Measurements from ENCODE around the gene CYP26A1. TPM values are rescaled to one million over a fixed set of nuclear protein-coding genes. Genes with fewer than 3 reads are reported as not detected.

CYP26A1 gene, protein sequence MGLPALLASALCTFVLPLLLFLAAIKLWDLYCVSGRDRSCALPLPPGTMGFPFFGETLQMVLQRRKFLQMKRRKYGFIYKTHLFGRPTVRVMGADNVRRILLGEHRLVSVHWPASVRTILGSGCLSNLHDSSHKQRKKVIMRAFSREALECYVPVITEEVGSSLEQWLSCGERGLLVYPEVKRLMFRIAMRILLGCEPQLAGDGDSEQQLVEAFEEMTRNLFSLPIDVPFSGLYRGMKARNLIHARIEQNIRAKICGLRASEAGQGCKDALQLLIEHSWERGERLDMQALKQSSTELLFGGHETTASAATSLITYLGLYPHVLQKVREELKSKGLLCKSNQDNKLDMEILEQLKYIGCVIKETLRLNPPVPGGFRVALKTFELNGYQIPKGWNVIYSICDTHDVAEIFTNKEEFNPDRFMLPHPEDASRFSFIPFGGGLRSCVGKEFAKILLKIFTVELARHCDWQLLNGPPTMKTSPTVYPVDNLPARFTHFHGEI
- total RNA-seq, result under 0.01 TPM in 1 of 2 replicates, not detected in the other
- polyA plus RNA-seq, result not detected in 2 replicates
- not detected in 2 replicates for polyA plus RNA-seq (2012)
- polyA minus RNA-seq (ENCODE audit: low replicate concordance), result not detected in 2 replicates

DNA sequence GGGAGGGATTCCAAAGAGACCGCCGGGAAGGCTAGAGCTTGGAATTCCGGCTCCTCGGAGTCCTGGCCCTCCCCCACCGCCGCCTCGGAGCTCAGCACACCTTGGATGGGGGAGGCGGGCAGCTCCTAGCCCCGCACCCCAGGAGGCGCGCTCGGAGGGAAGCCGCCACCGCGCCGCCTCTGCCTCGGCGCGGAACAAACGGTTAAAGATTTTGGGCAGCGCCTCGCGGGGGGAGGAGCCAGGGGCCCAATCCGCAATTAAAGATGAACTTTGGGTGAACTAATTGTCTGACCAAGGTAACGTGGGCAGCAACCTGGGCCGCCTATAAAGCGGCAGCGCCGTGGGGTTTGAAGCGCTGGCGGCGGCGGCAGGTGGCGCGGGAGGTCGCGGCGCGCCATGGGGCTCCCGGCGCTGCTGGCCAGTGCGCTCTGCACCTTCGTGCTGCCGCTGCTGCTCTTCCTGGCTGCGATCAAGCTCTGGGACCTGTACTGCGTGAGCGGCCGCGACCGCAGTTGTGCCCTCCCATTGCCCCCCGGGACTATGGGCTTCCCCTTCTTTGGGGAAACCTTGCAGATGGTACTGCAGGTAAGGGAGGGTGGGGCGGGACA, at the start of gene CYP26A1:
CYP26A1 (plus strand) TSS at position 355 of the 608 bp plus-strand sequence; CDS start at position 397, 42 bp downstream.
- Histone ChIP-seq H4K20me1 (ENCODE audit: control insufficient read depth, extremely low read depth, insufficient read depth, low read length) (no peaks in the 10 kb centered on the region), H3K9me3 (ENCODE audit: control insufficient read depth, insufficient read depth, low read depth, low read length) (no peaks in the 10 kb centered on the region), H3K27me3 (ENCODE audit: control insufficient read depth, insufficient read depth, low read length) (peaks cover 53% of the 10 kb centered on the region), H2AFZ (ENCODE audit: low read length) (no peak within 1 kb of the TSS), H3K36me3 (ENCODE audit: control insufficient read depth, insufficient read depth, low read length) (no peaks in the 10 kb centered on the region), H3K9ac (ENCODE audit: insufficient read depth, low read length) (no peak within 1 kb of the TSS), H3K4me1 (ENCODE audit: control insufficient read depth, extremely low read depth, insufficient read depth, low read length) (no peaks in the 10 kb centered on the region), H3K27ac (ENCODE audit: insufficient read depth, low read length) (no peak within 1 kb of the TSS), H3K79me2 (ENCODE audit: control insufficient read depth, insufficient read depth, low read length) (no peaks in the 10 kb centered on the region), H3K4me3 (replicated peaks in 1 of 4; ENCODE audit: control extremely low read depth in 1 of 4, insufficient read depth in 1 of 4, low read depth in 3 of 4, low read length in 4 of 4) (peak within 1 kb of the TSS in 1 of 4 experiments; percentile 35), H3K4me2 (ENCODE audit: extremely low read depth, insufficient read depth, low read length) (no peak within 1 kb of the TSS)
- DNase-seq (ENCODE audit: low read depth in 2 of 2), result no peak
- TF ChIP-seq EZH2 (IDR thresholded peaks at IDR 0.05; ENCODE audit: low read length, missing control alignments), result no peak
- TF ChIP-seq, protein P1, sequence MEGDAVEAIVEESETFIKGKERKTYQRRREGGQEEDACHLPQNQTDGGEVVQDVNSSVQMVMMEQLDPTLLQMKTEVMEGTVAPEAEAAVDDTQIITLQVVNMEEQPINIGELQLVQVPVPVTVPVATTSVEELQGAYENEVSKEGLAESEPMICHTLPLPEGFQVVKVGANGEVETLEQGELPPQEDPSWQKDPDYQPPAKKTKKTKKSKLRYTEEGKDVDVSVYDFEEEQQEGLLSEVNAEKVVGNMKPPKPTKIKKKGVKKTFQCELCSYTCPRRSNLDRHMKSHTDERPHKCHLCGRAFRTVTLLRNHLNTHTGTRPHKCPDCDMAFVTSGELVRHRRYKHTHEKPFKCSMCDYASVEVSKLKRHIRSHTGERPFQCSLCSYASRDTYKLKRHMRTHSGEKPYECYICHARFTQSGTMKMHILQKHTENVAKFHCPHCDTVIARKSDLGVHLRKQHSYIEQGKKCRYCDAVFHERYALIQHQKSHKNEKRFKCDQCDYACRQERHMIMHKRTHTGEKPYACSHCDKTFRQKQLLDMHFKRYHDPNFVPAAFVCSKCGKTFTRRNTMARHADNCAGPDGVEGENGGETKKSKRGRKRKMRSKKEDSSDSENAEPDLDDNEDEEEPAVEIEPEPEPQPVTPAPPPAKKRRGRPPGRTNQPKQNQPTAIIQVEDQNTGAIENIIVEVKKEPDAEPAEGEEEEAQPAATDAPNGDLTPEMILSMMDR (conservative IDR thresholded peaks at IDR 0.05 in 1 of 2, IDR thresholded peaks at IDR 0.05 in 1 of 2; ENCODE audit: low read depth in 1 of 2, low read length in 2 of 2), result no peak

DNA sequence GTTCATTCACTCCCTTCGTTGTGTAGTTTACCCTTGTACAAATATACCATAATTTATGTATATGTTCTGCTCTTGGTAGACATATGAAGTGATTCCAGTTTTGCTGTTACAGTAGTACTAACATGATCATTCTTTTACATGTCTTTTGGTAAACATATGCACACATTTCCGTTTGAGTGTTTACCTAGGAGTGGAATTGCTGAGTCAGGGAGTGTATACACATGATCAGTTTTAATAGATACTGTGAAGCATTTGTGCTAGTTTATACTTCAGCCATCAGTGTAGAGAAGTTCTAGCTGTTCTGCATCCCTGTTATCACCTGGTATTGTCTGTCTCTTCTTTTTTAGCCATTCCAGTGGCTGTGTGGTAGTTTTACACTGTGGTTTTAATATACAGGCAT, 47.6 kb upstream of the CYP26A1 start:
- no peak for DNase-seq (ENCODE audit: low read depth in 2 of 2)
- no peaks in the 10 kb centered on the region for H3K79me2 ChIP-seq (ENCODE audit: control insufficient read depth, insufficient read depth, low read length)

More for the DNA sequence above, 47.6 kb upstream of the CYP26A1 start:
- Histone ChIP-seq H3K9ac (ENCODE audit: insufficient read depth, low read length) (no peak overlapping the region), H4K20me1 (ENCODE audit: control insufficient read depth, extremely low read depth, insufficient read depth, low read length) (no peaks in the 10 kb centered on the region), H2AFZ (ENCODE audit: low read length) (no peak overlapping the region), H3K4me1 (ENCODE audit: control insufficient read depth, extremely low read depth, insufficient read depth, low read length) (peaks cover 2% of the 10 kb centered on the region), H3K36me3 (ENCODE audit: control insufficient read depth, insufficient read depth, low read length) (no peaks in the 10 kb centered on the region), H3K4me3 (replicated peaks in 1 of 4; ENCODE audit: control extremely low read depth in 1 of 4, insufficient read depth in 1 of 4, low read depth in 3 of 4, low read length in 4 of 4) (no peak overlapping the region), H3K9me3 (ENCODE audit: control insufficient read depth, insufficient read depth, low read depth, low read length) (no peaks in the 10 kb centered on the region), H3K27ac (ENCODE audit: insufficient read depth, low read length) (no peak overlapping the region), H3K27me3 (ENCODE audit: control insufficient read depth, insufficient read depth, low read length) (no peaks in the 10 kb centered on the region), H3K4me2 (ENCODE audit: extremely low read depth, insufficient read depth, low read length) (no peak overlapping the region)
- no peak for TF ChIP-seq EZH2 (IDR thresholded peaks at IDR 0.05; ENCODE audit: low read length, missing control alignments)
- TF ChIP-seq, protein P1 (conservative IDR thresholded peaks at IDR 0.05 in 1 of 2, IDR thresholded peaks at IDR 0.05 in 1 of 2; ENCODE audit: low read depth in 1 of 2, low read length in 2 of 2), result no peak

All from fibroblast of lung (primary cell).